ENCODE data around the gene TOMM20.
"Not testable (repeated sequence)": the region's sequence is repeated elsewhere in the genome, so short reads cannot be mapped to it uniquely, and the experiment has no call there.

Gene TOMM20

GRCh38 chr1:235077571-235078479, 50.8 kb downstream of the TOMM20 start:
- DNase-seq, result peak in 1 of 3 experiments; percentile 27

- DNase-seq, result no peak
Measured at GRCh38 chr1:235077163-235077540, 51.5 kb downstream of the TOMM20 start.

GRCh38 chr1:235076504-235077162, 52.0 kb downstream of the TOMM20 start:
- DNase-seq, result no peak

GRCh38 chr1:235075777-235076308, 52.8 kb downstream of the TOMM20 start:
- DNase-seq, result no peak

GRCh38 chr1:235075048-235075776, 53.4 kb downstream of the TOMM20 start:
- peak in 2 of 3 experiments; percentile 4 to 78 for DNase-seq

- DNase-seq, result peak; percentile 57 to 92 (median 82)
Measured at GRCh38 chr1:235074523-235075047, 54.1 kb downstream of the TOMM20 start.

GRCh38 chr1:235073968-235074522, 54.6 kb downstream of the TOMM20 start:
- DNase-seq, result peak; percentile 9 to 92 (median 86)

- DNase-seq, result no peak
Measured at GRCh38 chr1:235073331-235073967, 55.2 kb downstream of the TOMM20 start.

- not testable (repeated sequence) for DNase-seq
Measured at GRCh38 chr1:235072577-235072976, 56.1 kb downstream of the TOMM20 start.

- DNase-seq, result no peak
Measured at GRCh38 chr1:235072096-235072495, 56.5 kb downstream of the TOMM20 start.

GRCh38 chr1:235070819-235071218, 57.8 kb downstream of the TOMM20 start:
- no peak for DNase-seq

GRCh38 chr1:235069577-235070563, 58.8 kb downstream of the TOMM20 start:
- DNase-seq, result peak; percentile 33 to 81 (median 54)

GRCh38 chr1:235069176-235069575, 59.5 kb downstream of the TOMM20 start:
- no peak for DNase-seq

- DNase-seq, result no peak
Measured at GRCh38 chr1:235068158-235069121, 60.2 kb downstream of the TOMM20 start.

- peak in 2 of 3 experiments; percentile 36 to 42 for DNase-seq
Measured at GRCh38 chr1:235067396-235068157, 61.1 kb downstream of the TOMM20 start.

- no peak for DNase-seq
Measured at GRCh38 chr1:235063068-235063765, 65.4 kb downstream of the TOMM20 start.

- DNase-seq, result peak; percentile 20 to 47 (median 28)
Measured at GRCh38 chr1:235060607-235061470, 67.8 kb downstream of the TOMM20 start.
